Right renal pelvis (tissue), 4 donors: ENCODE data around the gene NT5E. TPM values are rescaled to one million over a fixed set of nuclear protein-coding genes. Genes with fewer than 3 reads are reported as not detected.
A peak's percentile ranks its signal among the peaks of the same experiment; 100 is the strongest.

Experiments
- DNase-seq, 4 donors: peaks; one replicate each; pipeline ENCODE4 v3.0.0-alpha.2; 2013; ENCODE audit warnings: low read depth in 4 of 4, low spot score in 3 of 4, missing footprints in 1 of 4
- polyA plus RNA-seq, 4 donors: library from polyadenylated mRNA; unstranded; fragments of 120-200 nt; gene quantifications; one replicate each; pipeline ENCODE4 v1.2.1, GENCODE V29; 2013; ENCODE audit not compliant: insufficient read length in 4 of 4

NT5E gene
- polyA plus RNA-seq, 4 donors, result 3.5 to 5.4 (median 4.7) TPM

- DNase-seq, result no peak
These were observed 9.5 kb downstream of the NT5E start for GRCh38 chr6:85459224-85459901.

- DNase-seq, result no peak
These were observed 10.5 kb downstream of the NT5E start for GRCh38 chr6:85460154-85460920.

DNA sequence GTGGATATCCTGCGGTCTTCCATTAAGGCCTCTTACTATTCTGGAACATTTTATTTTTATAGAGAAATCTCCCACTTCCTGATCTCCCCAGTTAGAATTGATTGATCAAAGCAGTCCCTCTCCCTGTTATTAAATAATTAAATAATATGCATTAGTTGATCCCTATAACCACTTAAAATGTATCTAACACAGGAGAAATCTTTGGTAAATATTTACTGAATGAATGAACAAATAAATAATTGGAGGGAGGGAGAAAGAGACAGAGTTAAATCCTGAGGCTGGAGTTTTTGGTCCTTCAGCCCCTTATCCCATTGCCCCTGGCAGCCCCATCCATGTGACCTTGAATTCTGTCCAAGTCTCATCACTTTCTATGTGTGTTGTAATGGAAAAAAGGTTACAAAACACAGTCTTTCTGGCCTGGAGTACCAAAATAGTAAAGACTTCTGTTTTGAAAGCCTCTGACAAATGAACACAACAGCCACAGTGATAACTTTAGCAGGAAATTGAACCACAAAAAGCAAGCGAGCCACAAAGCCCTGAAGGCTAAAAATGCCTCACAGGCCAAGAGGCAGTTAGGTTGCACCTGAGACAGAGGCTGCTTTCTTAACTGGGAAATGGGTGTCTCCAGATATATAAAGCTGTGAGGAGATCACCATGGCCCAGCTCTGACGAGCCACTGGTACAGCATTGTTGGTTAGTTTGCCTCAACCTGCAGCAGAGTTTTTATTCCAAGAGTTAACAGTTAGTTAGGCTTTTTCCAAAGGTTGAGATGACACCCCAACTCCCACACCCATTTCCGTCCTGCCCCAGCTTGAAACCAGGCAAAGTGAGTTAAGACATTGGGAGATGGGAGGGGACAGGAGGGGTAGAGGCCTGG, 11.3 kb downstream of the NT5E start:
- no peak for DNase-seq

DNA sequence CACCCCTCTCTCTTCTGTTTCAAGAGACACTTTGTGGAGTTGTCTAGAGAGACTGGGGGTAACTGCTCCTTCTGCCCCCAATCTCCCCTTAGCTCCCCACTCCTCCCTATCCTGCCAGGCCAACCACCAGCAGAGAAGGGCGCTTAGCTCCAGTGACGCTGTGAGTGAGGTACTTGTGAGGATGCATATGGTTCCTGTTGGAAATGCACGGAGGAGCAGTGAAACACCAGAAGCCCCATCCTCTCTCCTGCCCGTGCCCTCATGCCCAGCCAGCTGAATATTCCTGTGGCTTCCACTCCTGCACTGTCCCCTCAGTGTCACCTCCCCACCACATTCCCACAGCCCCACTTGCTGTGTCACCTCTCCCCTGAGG, 11.9 kb downstream of the NT5E start:
- no peak for DNase-seq

GRCh38 chr6:85462673-85463072, 12.8 kb downstream of the NT5E start:
- no peak for DNase-seq

- DNase-seq, result no peak
These were observed 13.9 kb downstream of the NT5E start for GRCh38 chr6:85463621-85464259.

DNA sequence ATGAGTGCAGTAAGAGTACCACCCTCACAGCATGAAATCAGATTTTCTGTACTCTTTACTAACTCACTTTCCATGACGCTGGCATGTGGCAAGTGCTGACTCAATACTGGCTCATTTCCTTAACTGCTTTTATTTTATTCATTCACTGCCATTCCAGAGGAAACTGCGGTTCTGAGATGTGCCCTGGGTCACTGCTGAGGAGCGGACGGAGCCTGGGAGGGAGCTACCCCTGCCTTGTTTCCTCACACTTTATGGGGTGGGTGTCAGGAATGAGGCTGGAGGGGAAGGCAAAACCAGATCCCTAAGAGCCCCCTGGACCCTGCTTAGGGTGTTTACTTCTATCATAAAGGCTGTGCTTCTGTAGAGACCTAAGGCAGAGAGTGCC, 14.4 kb downstream of the NT5E start:
- no peak for DNase-seq

GRCh38 chr6:85464722-85465150, 14.9 kb downstream of the NT5E start:
- no peak for DNase-seq

- DNase-seq, result no peak
These were observed 15.9 kb downstream of the NT5E start for GRCh38 chr6:85465762-85466161.

- no peak for DNase-seq
These were observed 18.4 kb downstream of the NT5E start for GRCh38 chr6:85468326-85468725.

GRCh38 chr6:85469276-85470022, 19.6 kb downstream of the NT5E start:
- DNase-seq, result no peak

DNA sequence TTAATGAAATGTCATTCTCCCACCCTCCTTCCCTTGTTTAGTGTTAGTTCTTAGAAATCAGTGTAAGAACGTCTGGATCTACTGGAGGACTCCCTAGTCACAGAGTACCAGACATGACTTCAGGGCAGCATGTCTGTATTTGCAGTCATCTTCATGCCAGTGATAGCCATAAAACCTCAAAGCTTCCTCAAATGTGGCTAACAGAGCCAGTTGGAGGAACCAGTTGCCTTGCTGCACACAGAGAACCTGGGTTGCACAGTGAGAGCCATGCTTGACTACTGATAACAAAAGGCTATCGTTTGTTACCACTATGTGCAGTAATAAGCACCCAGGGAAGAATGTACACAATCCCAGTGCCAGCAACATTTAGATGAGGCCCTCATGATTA, 20.1 kb downstream of the NT5E start:
- no peak for DNase-seq

DNA sequence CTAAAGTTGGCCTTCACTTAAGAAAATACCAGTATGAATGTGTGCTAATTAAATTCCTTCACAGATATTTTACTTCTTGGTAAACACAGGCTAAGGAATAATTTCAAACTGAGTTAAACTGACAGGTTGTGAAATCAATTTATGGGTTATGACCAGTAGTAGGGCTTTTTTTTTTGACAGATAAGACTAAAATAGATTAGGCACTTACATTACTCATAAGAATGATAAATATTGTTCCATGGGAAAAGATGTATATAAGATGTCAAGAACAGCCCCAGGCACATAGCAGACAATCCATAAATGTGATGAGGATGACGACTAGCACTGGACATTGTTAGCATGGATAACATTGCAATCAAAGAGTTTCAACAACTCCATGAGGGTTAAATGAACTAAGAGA, 22.9 kb downstream of the NT5E start:
- no peak for DNase-seq

GRCh38 chr6:85473748-85474147, 23.9 kb downstream of the NT5E start:
- no peak for DNase-seq

- no peak for DNase-seq
These were observed 26.6 kb downstream of the NT5E start for GRCh38 chr6:85476532-85476931.

GRCh38 chr6:85479208-85479607, 29.3 kb downstream of the NT5E start:
- no peak for DNase-seq

- no peak for DNase-seq
These were observed 32.5 kb downstream of the NT5E start for GRCh38 chr6:85482206-85482904.

DNA sequence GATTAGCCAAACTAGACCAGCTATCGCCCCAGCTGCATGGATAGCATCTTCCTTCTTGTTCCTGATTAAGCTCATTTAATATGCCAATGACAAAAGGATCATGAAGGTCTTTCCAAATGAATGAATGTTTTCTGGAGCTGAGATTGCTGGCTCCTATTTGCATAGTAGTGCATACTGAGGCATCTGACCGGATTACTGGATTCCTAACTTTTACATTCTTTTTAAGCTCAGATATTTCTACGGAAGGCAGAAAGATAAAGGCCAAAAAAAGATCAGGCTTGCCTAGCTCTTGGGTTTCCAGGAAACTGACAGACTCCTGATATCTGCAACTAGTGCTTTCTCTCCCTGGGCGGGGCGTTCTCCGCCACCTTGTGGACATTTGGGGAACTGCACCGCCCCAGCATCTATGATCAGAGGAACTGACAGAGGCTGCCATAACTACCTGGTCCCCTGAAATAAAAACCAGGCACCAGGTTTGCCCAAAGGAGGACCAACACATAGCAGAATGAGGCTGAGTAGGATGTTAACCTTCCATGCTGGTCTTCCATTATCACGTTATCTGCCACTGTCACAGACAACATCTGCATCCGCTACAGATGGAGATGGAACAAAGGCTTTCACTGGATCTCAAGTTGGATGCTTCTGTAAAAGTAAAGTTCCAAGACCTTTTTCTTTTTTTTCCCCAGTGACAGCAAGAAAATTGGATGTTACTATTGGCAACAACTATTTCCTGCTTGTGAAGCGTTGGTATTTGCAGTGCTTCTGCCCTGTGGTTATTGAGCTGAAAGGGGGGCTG, 33.2 kb downstream of the NT5E start:
- DNase-seq, result peak; percentile 22 to 52 (median 40)

- no peak for DNase-seq
These were observed 34.0 kb downstream of the NT5E start for GRCh38 chr6:85483846-85484245.
